Caco-2 (cell line): Measurements from ENCODE around the gene FBF1. TPM values are rescaled to one million over a fixed set of nuclear protein-coding genes. Genes with fewer than 3 reads are reported as not detected.

Experiments
- BruUV-seq: library from RNA; stranded (reverse); fragments of 400-500 nt; replicated peaks from 2 replicates; lab custom pipeline; 2021; lab: Mats Ljungman, UMichigan
- CTCF ChIA-PET: fragments of 300-600 bp; sonication (Branson Sonifier 250); formaldehyde crosslinking; loops from one replicate; lab custom pipeline; 2022; ENCODE audit warnings: antibody characterized with exemption; lab: Charles Lee
- POLR2A ChIA-PET: fragments of 300-600 bp; sonication (Branson Sonifier 250); formaldehyde crosslinking; loops from one replicate; lab custom pipeline; 2022; ENCODE audit warnings: antibody characterized with exemption; lab: Charles Lee
- DNase-seq, 2 experiments: peaks; one replicate each; pipeline versions ENCODE4 v3.0.0 to v3.0.0-alpha.2; 2020 to 2022
- H3K27me3 ChIP-seq: replicated peaks from 2 replicates; pipeline ENCODE4 v1.6.0; 2011; ENCODE audit warnings: low read length; ENCODE audit not compliant: control insufficient read depth, insufficient read depth
- H3K36me3 ChIP-seq: 2 replicates; pipeline ENCODE4 v1.5.1; 2011; ENCODE audit warnings: low read length; ENCODE audit not compliant: control insufficient read depth, insufficient read depth
- H3K4me1 ChIP-seq: fragments of 250-450 bp; sonication (Bioruptor Pico); 2 replicates; pipeline ENCODE4 v1.5.1; 2020; ENCODE audit warnings: mild to moderate bottlenecking
- H3K4me3 ChIP-seq: 2 replicates; pipeline ENCODE4 v1.5.1; 2011; ENCODE audit warnings: low read depth, mild to moderate bottlenecking, control low read depth, low read length
- H3K9me3 ChIP-seq: fragments of 250-450 bp; sonication (Bioruptor Pico); 2 replicates; pipeline ENCODE4 v1.5.1; 2020; ENCODE audit warnings: mild to moderate bottlenecking, moderate library complexity
- H3K27ac Mint-ChIP-seq: one replicate; pipeline ENCODE4 v1.8.0; 2022; ENCODE audit warnings: mixed read lengths; ENCODE audit not compliant: unreplicated experiment
- H3K27me3 Mint-ChIP-seq: one replicate; pipeline ENCODE4 v1.8.0; 2022; ENCODE audit warnings: mixed read lengths; ENCODE audit not compliant: insufficient read depth, unreplicated experiment
- H3K36me3 Mint-ChIP-seq: one replicate; pipeline ENCODE4 v1.8.0; 2022; ENCODE audit warnings: mild to moderate bottlenecking, mixed read lengths; ENCODE audit not compliant: insufficient read depth, unreplicated experiment
- H3K4me1 Mint-ChIP-seq: one replicate; pipeline ENCODE4 v1.8.0; 2022; ENCODE audit warnings: low read depth, mixed read lengths; ENCODE audit not compliant: unreplicated experiment
- H3K4me3 Mint-ChIP-seq: one replicate; pipeline ENCODE4 v1.8.0; 2022; ENCODE audit warnings: mild to moderate bottlenecking, moderate library complexity, mixed read lengths; ENCODE audit not compliant: unreplicated experiment
- H3K9me3 Mint-ChIP-seq: one replicate; pipeline ENCODE4 v1.8.0; 2022; ENCODE audit warnings: mixed read lengths; ENCODE audit not compliant: unreplicated experiment
- CTCF ChIP-seq, 2 experiments: fragments of 200-600 bp in 1 of 2; IDR thresholded peaks; 1 replicate in 1 of 2; 2 replicates in 1 of 2; pipeline versions ENCODE4 v1.5.1 to v1.8.0; 2011 to 2022; ENCODE audit warnings: antibody characterized with exemption in 1 of 2, control low read depth in 1 of 2, inconsistent platforms in 1 of 2, low read depth in 1 of 2, low read length in 1 of 2, mild to moderate bottlenecking in 1 of 2, moderate library complexity in 1 of 2; ENCODE audit not compliant: insufficient read depth in 1 of 2, severe bottlenecking in 1 of 2, unreplicated experiment in 1 of 2
- intact Hi-C: fragments of 100-400 bp; cut with micrococcal nuclease; formaldehyde crosslinking; loops from one replicate; pipeline ENCODE4 v1.10.0; 2022; ENCODE audit not compliant: unreplicated experiment
- total RNA-seq: library from RNA; stranded (reverse); gene quantifications from 2 replicates; pipeline ENCODE4 v1.2.3, GENCODE V29; 2022

The FBF1 gene
- total RNA-seq, 1 experiment from 2014 or later = 14.1 TPM

- no peaks in the 10 kb centered on the region for H3K9me3 Mint-ChIP-seq
- no peak for TF ChIP-seq CTCF (IDR thresholded peaks at IDR 0.05; ENCODE audit: insufficient read depth in 1 of 2, low read depth in 1 of 2, low read length in 1 of 2, severe bottlenecking in 1 of 2, unreplicated experiment in 1 of 2)
- intact Hi-C loops = no loop called here
- no peaks in the 10 kb centered on the region for H3K27me3 ChIP-seq
- H3K36me3 ChIP-seq = no peaks in the 10 kb centered on the region
- no TSS peak for BruUV-seq
- no peak for DNase-seq
- H3K27me3 Mint-ChIP-seq = no peaks in the 10 kb centered on the region
- peaks cover 33% of the 10 kb centered on the region for H3K4me1 Mint-ChIP-seq
- CTCF ChIA-PET = no interaction called here
- no peak overlapping the region for H3K4me3 ChIP-seq
- peaks cover 20% of the 10 kb centered on the region for H3K36me3 Mint-ChIP-seq
- H3K4me3 Mint-ChIP-seq = no peak overlapping the region
- no peaks in the 10 kb centered on the region for H3K9me3 ChIP-seq
- H3K4me1 ChIP-seq = peaks cover 33% of the 10 kb centered on the region
- no peak overlapping the region for H3K27ac Mint-ChIP-seq
- POLR2A ChIA-PET = no interaction called here
These were observed 45.1 kb upstream of the FBF1 start for GRCh38 chr17:75985986-75986385.

GRCh38 chr17:75983501-75984181 lies 42.8 kb upstream of the FBF1 start:
- Histone ChIP-seq H3K9me3 (no peaks in the 10 kb centered on the region), H3K27me3 (no peaks in the 10 kb centered on the region), H3K36me3 (no peaks in the 10 kb centered on the region), H3K4me3 (no peak overlapping the region), H3K4me1 (peaks cover 44% of the 10 kb centered on the region)
- H3K27me3 Mint-ChIP-seq = no peaks in the 10 kb centered on the region
- POLR2A ChIA-PET = no interaction called here
- no peaks in the 10 kb centered on the region for H3K9me3 Mint-ChIP-seq
- peaks cover 37% of the 10 kb centered on the region for H3K4me1 Mint-ChIP-seq
- CTCF ChIA-PET = interaction anchor here (1.0 to 1.3 kb wide), 2 partner anchors 14 to 17 kb away, joined by 3 to 4 read pairs; partner anchors contain the start of gene CDK3
- H3K27ac Mint-ChIP-seq = peak overlapping the region; percentile 82
- no peak overlapping the region for H3K4me3 Mint-ChIP-seq
- no peak for TF ChIP-seq CTCF (IDR thresholded peaks at IDR 0.05; ENCODE audit: insufficient read depth in 1 of 2, low read depth in 1 of 2, low read length in 1 of 2, severe bottlenecking in 1 of 2, unreplicated experiment in 1 of 2)
- no TSS peak for BruUV-seq
- intact Hi-C loops = no loop called here
- DNase-seq = no peak
- peaks cover 23% of the 10 kb centered on the region for H3K36me3 Mint-ChIP-seq

DNA sequence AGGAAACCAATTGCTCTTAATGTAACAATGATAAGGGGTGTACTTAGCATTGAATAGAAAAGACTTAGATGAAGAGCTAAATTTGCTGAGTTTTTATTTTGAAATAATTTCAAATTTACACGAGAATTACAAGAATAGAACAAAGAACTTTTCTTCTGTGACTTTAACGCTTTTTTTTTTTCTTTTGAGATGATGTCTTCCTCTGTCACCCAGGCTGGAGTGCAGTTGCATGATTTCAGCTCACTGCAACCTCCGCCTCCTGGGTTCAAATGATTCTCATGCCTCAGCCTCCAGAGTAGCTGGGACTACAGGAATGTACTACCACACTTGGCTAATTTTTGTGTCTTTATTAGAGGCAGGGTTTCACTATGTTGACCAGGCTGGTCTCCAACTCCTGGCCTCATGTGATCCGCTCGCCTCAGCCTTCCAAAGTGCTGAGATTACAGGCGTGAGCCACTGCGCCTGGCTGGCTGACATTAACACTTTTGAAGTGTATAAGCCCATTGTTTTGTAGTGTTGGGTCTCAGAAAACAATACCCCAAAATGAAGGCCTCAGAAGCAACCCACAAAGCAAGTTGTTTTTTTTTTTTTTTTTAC lies 40.3 kb upstream of the FBF1 start:
- no peak for DNase-seq
- ChIA-PET POLR2A (interaction anchor here (0.6 to 1.1 kb wide), 5 partner anchors 9 to 282 kb away, joined by 3 to 10 read pairs (median 8); no protein-coding TSS in a partner anchor), CTCF (interaction anchor here (0.7 to 1.1 kb wide), 3 partner anchors 11 to 136 kb away, joined by 3 to 4 read pairs (median 4); no protein-coding TSS in a partner anchor)
- H3K4me3 Mint-ChIP-seq = peak overlapping the region; percentile 97
- H3K9me3 Mint-ChIP-seq = no peaks in the 10 kb centered on the region
- H3K36me3 ChIP-seq = no peaks in the 10 kb centered on the region
- H3K4me3 ChIP-seq = no peak overlapping the region
- peak overlapping the region; percentile 100 for H3K27ac Mint-ChIP-seq
- H3K27me3 ChIP-seq = no peaks in the 10 kb centered on the region
- no peak for TF ChIP-seq CTCF (IDR thresholded peaks at IDR 0.05; ENCODE audit: insufficient read depth in 1 of 2, low read depth in 1 of 2, low read length in 1 of 2, severe bottlenecking in 1 of 2, unreplicated experiment in 1 of 2)
- H3K36me3 Mint-ChIP-seq = peaks cover 34% of the 10 kb centered on the region
- H3K9me3 ChIP-seq = no peaks in the 10 kb centered on the region
- H3K27me3 Mint-ChIP-seq = no peaks in the 10 kb centered on the region
- intact Hi-C loops = no loop called here
- BruUV-seq = no TSS peak
- peaks cover 54% of the 10 kb centered on the region for H3K4me1 ChIP-seq
- H3K4me1 Mint-ChIP-seq = peaks cover 42% of the 10 kb centered on the region
